Mammary epithelial cell (primary cell): ENCODE results near the gene TMEM101.

Source experiments
- EZH2 ChIP-seq: IDR thresholded peaks from 2 replicates; pipeline ENCODE4 v1.6.1; 2012; ENCODE audit warnings: low read length, inconsistent platforms, borderline replicate concordance
- TF ChIP-seq, protein P1 (sequence below), 2 donors: IDR thresholded peaks in 1 of 2; conservative IDR thresholded peaks in 1 of 2; 2 replicates each; pipeline ENCODE4 v1.5.1; 2011 to 2012; ENCODE audit warnings: inconsistent platforms in 2 of 2, low read length in 2 of 2, mild to moderate bottlenecking in 2 of 2, control low read depth in 1 of 2, low read depth in 1 of 2; ENCODE audit not compliant: insufficient read depth in 1 of 2; ENCODE audit errors: extremely low read depth in 1 of 2

DNA sequence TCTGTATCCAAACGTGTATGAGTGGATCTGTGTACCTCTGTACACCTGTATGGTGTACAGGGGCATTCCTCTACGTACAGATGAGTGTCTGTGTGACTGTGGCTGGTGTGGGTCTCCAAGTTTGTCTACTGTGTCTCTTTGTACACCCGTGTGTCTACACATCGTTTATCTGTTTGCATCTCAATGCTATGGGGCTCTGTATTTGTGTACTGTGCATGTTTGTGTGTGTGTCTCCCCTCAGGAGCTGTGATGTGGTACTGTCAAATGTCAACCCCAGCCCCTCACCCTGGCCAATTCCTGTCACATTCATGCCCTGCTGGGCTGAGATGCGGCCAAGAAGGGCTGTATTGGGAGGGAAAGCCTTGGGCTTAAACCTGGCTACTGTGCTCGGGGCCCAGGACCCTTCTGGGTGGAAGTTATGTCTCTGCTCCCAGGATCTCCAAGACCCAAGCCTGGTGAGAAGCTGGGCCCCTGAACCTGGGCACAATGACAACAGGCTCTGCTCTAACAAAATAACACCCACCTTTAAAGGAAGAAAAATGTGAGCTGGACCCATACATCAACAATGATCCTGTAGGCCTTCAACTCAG, 13.8 kb downstream of the TMEM101 start:
- TF ChIP-seq, protein P1, sequence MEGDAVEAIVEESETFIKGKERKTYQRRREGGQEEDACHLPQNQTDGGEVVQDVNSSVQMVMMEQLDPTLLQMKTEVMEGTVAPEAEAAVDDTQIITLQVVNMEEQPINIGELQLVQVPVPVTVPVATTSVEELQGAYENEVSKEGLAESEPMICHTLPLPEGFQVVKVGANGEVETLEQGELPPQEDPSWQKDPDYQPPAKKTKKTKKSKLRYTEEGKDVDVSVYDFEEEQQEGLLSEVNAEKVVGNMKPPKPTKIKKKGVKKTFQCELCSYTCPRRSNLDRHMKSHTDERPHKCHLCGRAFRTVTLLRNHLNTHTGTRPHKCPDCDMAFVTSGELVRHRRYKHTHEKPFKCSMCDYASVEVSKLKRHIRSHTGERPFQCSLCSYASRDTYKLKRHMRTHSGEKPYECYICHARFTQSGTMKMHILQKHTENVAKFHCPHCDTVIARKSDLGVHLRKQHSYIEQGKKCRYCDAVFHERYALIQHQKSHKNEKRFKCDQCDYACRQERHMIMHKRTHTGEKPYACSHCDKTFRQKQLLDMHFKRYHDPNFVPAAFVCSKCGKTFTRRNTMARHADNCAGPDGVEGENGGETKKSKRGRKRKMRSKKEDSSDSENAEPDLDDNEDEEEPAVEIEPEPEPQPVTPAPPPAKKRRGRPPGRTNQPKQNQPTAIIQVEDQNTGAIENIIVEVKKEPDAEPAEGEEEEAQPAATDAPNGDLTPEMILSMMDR (conservative IDR thresholded peaks at IDR 0.05 in 1 of 2, IDR thresholded peaks at IDR 0.05 in 1 of 2; ENCODE audit: extremely low read depth in 1 of 2, insufficient read depth in 1 of 2, low read depth in 1 of 2, low read length in 2 of 2): no peak
- no peak for TF ChIP-seq EZH2
